ENCODE data around the gene KANK3. TPM values are rescaled to one million over a fixed set of nuclear protein-coding genes. Genes with fewer than 3 reads are reported as not detected.

The KANK3 gene
- total and polyA plus RNA-seq, 10 of the 15 experiments (the other 5 are each of a cell fraction or from before 2014, with no cell fraction given), result 0.03 to 0.93 (median 0.22) TPM; not detected in 1

GRCh38 chr19:8321067-8321985 lies 21.7 kb downstream of the KANK3 start, which contains the start of the genes NDUFA7 and RPS28 (continued):
- TF ChIP-seq E2F4 (IDR thresholded peaks at IDR 0.05; ENCODE audit: low read depth, low read length), result no peak
- no peak for TF ChIP-seq ZBTB40 (IDR thresholded peaks at IDR 0.05; ENCODE audit: borderline replicate concordance)
- TF ChIP-seq RAD21 (IDR thresholded peaks at IDR 0.05; ENCODE audit: insufficient read depth, low read depth, low read length), result peak; percentile 53
- TF ChIP-seq SP1 (IDR thresholded peaks at IDR 0.05; ENCODE audit: low read depth, low read length), result peak; percentile 80
- peak; percentile 84 for TF ChIP-seq IKZF1 (conservative IDR thresholded peaks at IDR 0.05)
- 0 out of 2 replicates have a peak, but pooled peaks have one; percentile 57 for TF ChIP-seq TBL1XR1 (IDR thresholded peaks at IDR 0.05; ENCODE audit: low read depth, low read length)
- TF ChIP-seq CBX5 (IDR thresholded peaks at IDR 0.05; ENCODE audit: low read depth), result no peak
- no peak for TF ChIP-seq ZNF592 (IDR thresholded peaks at IDR 0.05)
- TF ChIP-seq CHD4 (IDR thresholded peaks at IDR 0.05), result no peak
- TF ChIP-seq RBBP5 (conservative IDR thresholded peaks at IDR 0.05), result no peak
- TF ChIP-seq NFYB (IDR thresholded peaks at IDR 0.05; ENCODE audit: insufficient read depth, low read depth, low read length), result no peak
- no peak for TF ChIP-seq EZH2 (IDR thresholded peaks at IDR 0.05; ENCODE audit: borderline replicate concordance, control insufficient read depth, low read depth, low read length)
- TF ChIP-seq HDAC2 (IDR thresholded peaks at IDR 0.05), result no peak
- TF ChIP-seq CBX3 (IDR thresholded peaks at IDR 0.05; ENCODE audit: borderline replicate concordance, low read depth), result no peak
- TF ChIP-seq ZNF24 (IDR thresholded peaks at IDR 0.05), result no peak
- TF ChIP-seq NR2C2 (IDR thresholded peaks at IDR 0.05; ENCODE audit: borderline replicate concordance, control insufficient read depth, insufficient read length, low read depth), result no peak
- no peak for TF ChIP-seq MYB (IDR thresholded peaks at IDR 0.05; ENCODE audit: borderline replicate concordance, low read depth, low read length)
- no peak for TF ChIP-seq TCF7 (IDR thresholded peaks at IDR 0.05; ENCODE audit: borderline replicate concordance)
- peak; percentile 68; the same call in 1 of the 2 replicates for TF ChIP-seq TCF3 (IDR thresholded peaks at IDR 0.05; ENCODE audit: borderline replicate concordance, insufficient read depth, low read depth, low read length)
- TF ChIP-seq JUNB (IDR thresholded peaks at IDR 0.05), result no peak

Data from GM12878 (cell line).